Breast epithelium (tissue), 4 donors: Measurements from ENCODE around the gene CTCFL. TPM values are rescaled to one million over a fixed set of nuclear protein-coding genes. Genes with fewer than 3 reads are reported as not detected.

ENCODE experiments used
- DNase-seq, 2 donors: peaks; one replicate each; pipeline ENCODE4 v3.0.0-alpha.2; 2019; ENCODE audit warnings: low spot score in 2 of 2
- H3K27ac ChIP-seq, 2 donors: fragments of 200-600 bp; sonication (generic) in 1 of 2; one replicate each; pipeline ENCODE4 v1.5.1; 2016 to 2019; ENCODE audit warnings: mild to moderate bottlenecking in 1 of 2
- H3K27me3 ChIP-seq, 2 donors: fragments of 200-600 bp; sonication (generic) in 1 of 2; one replicate each; pipeline versions ENCODE4 v1.5.1 to v1.6.0; 2017 to 2019; ENCODE audit warnings: control low read depth in 1 of 2, mild to moderate bottlenecking in 1 of 2
- H3K36me3 ChIP-seq: fragments of 200-600 bp; one replicate; pipeline ENCODE4 v1.5.1; 2019
- H3K4me1 ChIP-seq, 2 donors: fragments of 200-600 bp; sonication (generic); one replicate each; pipeline ENCODE4 v1.5.1; 2016 to 2019; ENCODE audit warnings: control low read depth in 1 of 2
- H3K4me3 ChIP-seq, 3 donors: fragments of 200-600 bp; sonication (generic); 1 replicate in 2 of 3; 2 replicates in 1 of 3; pipeline ENCODE4 v1.5.1; 2016 to 2019; ENCODE audit warnings: mild to moderate bottlenecking in 3 of 3, moderate library complexity in 2 of 3
- H3K9me3 ChIP-seq, 2 donors: fragments of 200-600 bp; sonication (generic) in 1 of 2; one replicate each; pipeline ENCODE4 v1.5.1; 2016 to 2019; ENCODE audit warnings: control low read depth in 1 of 2
- POLR2A ChIP-seq: fragments of 450-650 bp; IDR thresholded peaks from one replicate; pipeline ENCODE4 v1.6.1; 2016; ENCODE audit warnings: antibody characterized with exemption, mild to moderate bottlenecking, moderate library complexity
- POLR2AphosphoS5 ChIP-seq, 3 donors: sonication (generic); formaldehyde crosslinking; IDR thresholded peaks; one replicate each; pipeline ENCODE4 v1.6.1; 2017; ENCODE audit warnings: antibody characterized with exemption in 3 of 3
- intact Hi-C: fragments of 100-400 bp; cut with DNase I; formaldehyde crosslinking; loops from one replicate; pipeline ENCODE4 v1.15.1; 2023; ENCODE audit warnings: low total_unique reads
- total RNA-seq, 3 donors: library from RNA; depleted of rRNA; stranded (reverse); fragments of >200 nt; gene quantifications; one replicate each; pipeline ENCODE4 v1.1.0, GENCODE V29; 2016
- TF ChIP-seq, protein P1 (sequence below), 3 donors: fragments of 450-650 bp; IDR thresholded peaks; one replicate each; pipeline ENCODE4 v1.5.1; 2016 to 2017; ENCODE audit warnings: antibody characterized with exemption in 3 of 3, mild to moderate bottlenecking in 3 of 3, moderate library complexity in 3 of 3

Gene CTCFL
- total RNA-seq, 3 donors from 2014 or later: not detected

DNA sequence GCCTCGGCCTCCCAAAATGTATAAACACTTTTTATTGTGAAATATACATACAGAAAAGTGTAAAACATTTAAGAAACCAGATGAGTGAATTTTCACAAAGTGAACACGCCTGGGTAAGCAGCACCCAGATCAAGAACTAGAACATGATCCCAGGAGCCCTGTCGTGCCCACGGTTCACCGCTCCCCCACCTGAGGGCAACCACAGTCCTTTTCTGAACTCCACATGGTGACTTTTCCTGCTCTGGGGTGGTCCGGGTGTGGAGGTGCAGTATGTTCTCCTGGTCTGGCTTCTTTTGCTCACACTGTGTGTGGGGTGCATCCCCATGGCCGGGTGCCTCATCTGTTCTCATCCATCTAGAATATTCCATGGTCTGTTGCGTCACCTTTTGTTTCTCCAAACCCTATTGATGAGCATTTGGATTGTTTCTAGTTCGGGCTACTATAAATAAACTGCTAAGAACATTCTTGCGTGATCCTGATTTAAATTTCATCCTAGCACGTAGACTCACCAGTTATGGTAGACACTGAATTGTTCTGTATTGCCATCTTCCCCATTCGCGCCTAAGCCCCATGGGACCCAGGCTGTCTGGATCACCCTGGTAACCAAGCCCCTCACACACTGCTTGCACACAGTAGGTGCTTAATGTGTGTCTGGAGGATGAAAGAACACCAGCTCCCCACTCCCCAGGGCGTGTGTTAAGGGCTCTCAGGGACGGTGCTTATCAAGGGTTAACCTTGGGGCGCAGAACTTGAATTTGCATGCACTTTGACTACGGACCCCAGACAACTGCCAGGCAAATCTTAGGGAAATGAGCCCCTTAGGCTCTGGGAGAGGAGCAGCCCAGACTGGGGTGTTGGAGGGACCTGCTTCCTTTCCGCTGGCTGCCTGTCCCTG lies 56.2 kb downstream of the CTCFL start:
- no peak for TF ChIP-seq POLR2AphosphoS5 (IDR thresholded peaks at IDR 0.05)
- no peaks in the 10 kb centered on the region for H3K4me1 ChIP-seq
- no peaks in the 10 kb centered on the region for H3K36me3 ChIP-seq
- H3K9me3 ChIP-seq: no peaks in the 10 kb centered on the region
- DNase-seq: no peak
- no peak overlapping the region for H3K27ac ChIP-seq
- no peak overlapping the region for H3K4me3 ChIP-seq
- intact Hi-C loops: no loop called here
- peaks cover 0 to 26% of the 10 kb centered on the region in 2 donors for H3K27me3 ChIP-seq

DNA sequence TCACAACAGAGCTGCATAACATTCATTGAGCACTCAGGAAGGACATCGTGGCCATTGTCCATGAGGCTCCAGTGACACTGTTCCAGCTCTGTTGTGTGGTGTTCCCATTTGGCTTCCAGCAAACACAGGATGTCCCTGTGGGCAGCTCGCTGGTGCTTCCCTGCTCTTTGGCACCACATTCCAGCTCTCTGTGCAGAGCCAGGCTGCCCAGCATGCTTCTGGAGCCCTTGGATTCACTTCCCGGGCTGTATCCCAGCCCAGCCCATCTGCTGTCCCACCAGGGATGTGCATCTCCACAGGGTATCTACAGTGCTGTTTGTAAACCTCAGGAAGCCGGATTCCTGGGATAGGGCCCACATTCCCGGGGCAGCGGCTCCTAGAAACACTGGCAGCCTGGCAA lies 57.2 kb downstream of the CTCFL start:
- no peaks in the 10 kb centered on the region for H3K4me1 ChIP-seq
- peaks cover 0 to 26% of the 10 kb centered on the region in 2 donors for H3K27me3 ChIP-seq
- no peaks in the 10 kb centered on the region for H3K9me3 ChIP-seq
- no peak overlapping the region for H3K4me3 ChIP-seq
- intact Hi-C loops: no loop called here
- H3K36me3 ChIP-seq: no peaks in the 10 kb centered on the region
- no peak for TF ChIP-seq POLR2A
- no peak for TF ChIP-seq POLR2AphosphoS5 (IDR thresholded peaks at IDR 0.05)
- TF ChIP-seq, protein P1, sequence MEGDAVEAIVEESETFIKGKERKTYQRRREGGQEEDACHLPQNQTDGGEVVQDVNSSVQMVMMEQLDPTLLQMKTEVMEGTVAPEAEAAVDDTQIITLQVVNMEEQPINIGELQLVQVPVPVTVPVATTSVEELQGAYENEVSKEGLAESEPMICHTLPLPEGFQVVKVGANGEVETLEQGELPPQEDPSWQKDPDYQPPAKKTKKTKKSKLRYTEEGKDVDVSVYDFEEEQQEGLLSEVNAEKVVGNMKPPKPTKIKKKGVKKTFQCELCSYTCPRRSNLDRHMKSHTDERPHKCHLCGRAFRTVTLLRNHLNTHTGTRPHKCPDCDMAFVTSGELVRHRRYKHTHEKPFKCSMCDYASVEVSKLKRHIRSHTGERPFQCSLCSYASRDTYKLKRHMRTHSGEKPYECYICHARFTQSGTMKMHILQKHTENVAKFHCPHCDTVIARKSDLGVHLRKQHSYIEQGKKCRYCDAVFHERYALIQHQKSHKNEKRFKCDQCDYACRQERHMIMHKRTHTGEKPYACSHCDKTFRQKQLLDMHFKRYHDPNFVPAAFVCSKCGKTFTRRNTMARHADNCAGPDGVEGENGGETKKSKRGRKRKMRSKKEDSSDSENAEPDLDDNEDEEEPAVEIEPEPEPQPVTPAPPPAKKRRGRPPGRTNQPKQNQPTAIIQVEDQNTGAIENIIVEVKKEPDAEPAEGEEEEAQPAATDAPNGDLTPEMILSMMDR (IDR thresholded peaks at IDR 0.05): no peak
- no peak overlapping the region for H3K27ac ChIP-seq
- DNase-seq: no peak

DNA sequence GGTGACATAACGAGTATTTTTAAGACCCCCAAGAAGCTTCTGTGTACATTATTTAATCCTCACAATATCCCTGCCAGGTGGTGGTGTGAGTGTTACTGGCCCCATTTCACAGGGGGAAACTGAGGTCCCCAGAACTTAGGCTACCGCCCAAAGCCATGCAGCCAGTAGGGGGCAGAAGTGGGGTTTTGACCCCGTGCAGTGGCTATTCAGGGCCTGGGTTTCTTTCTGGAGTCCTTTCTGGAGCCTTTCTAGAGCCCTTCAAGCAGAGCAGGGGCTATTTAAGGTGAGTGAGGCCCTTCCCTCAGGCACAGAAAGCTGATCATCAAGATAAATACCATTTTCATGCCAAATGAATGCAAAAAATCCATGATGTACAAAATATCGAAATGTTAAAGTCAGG lies 59.0 kb downstream of the CTCFL start:
- no peak overlapping the region for H3K27ac ChIP-seq
- intact Hi-C loops: no loop called here
- no peak for TF ChIP-seq POLR2A
- no peak for TF ChIP-seq POLR2AphosphoS5 (IDR thresholded peaks at IDR 0.05)
- TF ChIP-seq, protein P1 (IDR thresholded peaks at IDR 0.05): no peak
- no peaks in the 10 kb centered on the region for H3K36me3 ChIP-seq
- no peak for DNase-seq
- no peaks in the 10 kb centered on the region for H3K4me1 ChIP-seq
- H3K4me3 ChIP-seq: no peak overlapping the region
- peaks cover 0 to 23% of the 10 kb centered on the region in 2 donors for H3K27me3 ChIP-seq
- no peaks in the 10 kb centered on the region for H3K9me3 ChIP-seq

DNA sequence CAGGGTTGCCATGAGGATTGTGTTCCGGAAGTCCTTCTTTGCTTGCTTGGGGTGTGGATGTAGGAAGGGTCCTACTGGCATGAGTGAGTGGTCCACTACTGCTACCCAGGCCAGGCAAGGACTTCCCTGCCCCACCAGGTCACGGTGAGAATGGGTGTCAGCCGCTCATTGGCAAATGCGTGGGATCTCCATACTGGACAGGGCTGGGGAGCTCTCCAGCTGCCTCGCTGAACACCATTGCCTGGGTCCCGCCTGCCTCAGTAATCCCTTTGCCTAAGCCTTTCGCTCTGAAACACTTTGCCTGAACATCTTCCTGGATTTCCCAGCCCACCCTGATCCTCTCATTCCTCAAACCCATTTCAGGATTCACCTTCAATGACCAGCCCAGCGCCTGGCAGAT lies 59.5 kb downstream of the CTCFL start:
- H3K4me1 ChIP-seq: no peaks in the 10 kb centered on the region
- intact Hi-C loops: no loop called here

DNA sequence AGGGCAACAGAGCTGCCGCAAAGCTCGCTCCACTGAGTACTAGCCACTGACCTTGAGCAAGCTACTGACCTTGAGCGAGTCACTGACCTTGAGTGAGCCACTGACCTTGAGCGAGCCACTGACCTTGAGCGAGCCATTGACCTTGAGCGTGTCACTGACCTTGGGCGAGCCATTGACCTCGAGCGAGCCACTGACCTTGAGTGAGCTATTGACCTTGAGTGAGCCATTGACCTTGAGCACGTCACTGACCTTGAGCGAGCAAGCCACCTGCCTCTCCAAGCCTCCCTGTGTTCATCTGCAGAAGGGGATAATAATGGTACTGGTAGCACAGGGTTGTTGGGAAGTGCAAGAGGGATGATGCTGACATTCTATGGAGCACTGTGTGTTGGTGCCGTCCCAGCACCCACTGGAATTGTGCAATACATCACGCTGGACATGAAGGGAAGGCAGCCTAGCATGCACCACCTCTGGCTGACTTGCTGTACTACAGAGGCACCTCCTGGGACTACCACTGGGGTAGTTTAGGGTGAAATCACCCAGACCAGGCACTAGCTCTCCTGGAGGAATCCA lies 60.2 kb downstream of the CTCFL start:
- intact Hi-C loops: no loop called here
- no peaks in the 10 kb centered on the region for H3K4me1 ChIP-seq
- peaks cover 0 to 23% of the 10 kb centered on the region in 2 donors for H3K27me3 ChIP-seq
- no peak overlapping the region for H3K4me3 ChIP-seq
- TF ChIP-seq, protein P1 (IDR thresholded peaks at IDR 0.05): no peak
- TF ChIP-seq POLR2AphosphoS5 (IDR thresholded peaks at IDR 0.05): no peak
- TF ChIP-seq POLR2A: no peak
- H3K36me3 ChIP-seq: no peaks in the 10 kb centered on the region
- no peak overlapping the region for H3K27ac ChIP-seq
- no peaks in the 10 kb centered on the region for H3K9me3 ChIP-seq
- no peak for DNase-seq

More for the DNA sequence above, 59.5 kb downstream of the CTCFL start:
- TF ChIP-seq, protein P1 (IDR thresholded peaks at IDR 0.05): no peak
- no peak for TF ChIP-seq POLR2A
- H3K9me3 ChIP-seq: no peaks in the 10 kb centered on the region
- peaks cover 0 to 23% of the 10 kb centered on the region in 2 donors for H3K27me3 ChIP-seq
- no peaks in the 10 kb centered on the region for H3K36me3 ChIP-seq
- H3K4me3 ChIP-seq: no peak overlapping the region
- H3K27ac ChIP-seq: no peak overlapping the region
- DNase-seq: no peak
